Hepatic stellate cell (primary cell): ENCODE data around the gene BICC1.

Source experiments
- DNase-seq: peaks from one replicate; pipeline ENCODE4 v3.0.0; 2011; ENCODE audit warnings: low spot score

BICC1 gene

GRCh38 chr10:58778966-58779365, 266.3 kb downstream of the BICC1 start:
- DNase-seq = no peak

GRCh38 chr10:58779594-58779993, 266.9 kb downstream of the BICC1 start:
- DNase-seq = no peak

GRCh38 chr10:58780476-58780875, 267.8 kb downstream of the BICC1 start:
- DNase-seq = no peak

DNA sequence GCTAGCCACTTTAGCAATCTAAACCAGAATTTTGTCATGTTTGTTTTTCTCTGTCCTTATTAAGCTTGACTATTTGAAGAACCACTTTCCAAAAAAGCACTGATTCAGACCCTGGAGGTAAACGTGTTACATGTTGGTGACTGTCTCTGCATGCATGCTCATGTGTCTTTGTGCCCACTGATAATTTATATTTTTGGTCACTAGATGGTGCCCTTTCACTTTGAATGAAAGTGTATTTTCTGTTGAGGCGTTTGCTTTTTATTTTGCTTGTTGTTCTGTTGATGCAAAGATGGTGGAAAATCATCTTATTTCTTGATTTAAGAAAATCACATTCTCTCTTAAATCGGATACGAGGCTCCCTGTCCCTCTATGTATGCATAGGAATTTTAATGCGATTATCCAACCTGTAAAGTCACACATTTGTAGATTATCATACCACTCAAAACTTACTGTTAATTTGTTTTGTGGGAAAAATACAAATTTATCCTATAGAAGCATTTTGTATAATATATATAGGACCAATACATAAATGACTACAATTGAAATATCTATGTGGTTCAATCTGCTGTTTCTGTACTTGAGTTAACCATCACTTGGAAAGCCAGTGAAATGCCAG, 269.3 kb downstream of the BICC1 start:
- DNase-seq = no peak

DNA sequence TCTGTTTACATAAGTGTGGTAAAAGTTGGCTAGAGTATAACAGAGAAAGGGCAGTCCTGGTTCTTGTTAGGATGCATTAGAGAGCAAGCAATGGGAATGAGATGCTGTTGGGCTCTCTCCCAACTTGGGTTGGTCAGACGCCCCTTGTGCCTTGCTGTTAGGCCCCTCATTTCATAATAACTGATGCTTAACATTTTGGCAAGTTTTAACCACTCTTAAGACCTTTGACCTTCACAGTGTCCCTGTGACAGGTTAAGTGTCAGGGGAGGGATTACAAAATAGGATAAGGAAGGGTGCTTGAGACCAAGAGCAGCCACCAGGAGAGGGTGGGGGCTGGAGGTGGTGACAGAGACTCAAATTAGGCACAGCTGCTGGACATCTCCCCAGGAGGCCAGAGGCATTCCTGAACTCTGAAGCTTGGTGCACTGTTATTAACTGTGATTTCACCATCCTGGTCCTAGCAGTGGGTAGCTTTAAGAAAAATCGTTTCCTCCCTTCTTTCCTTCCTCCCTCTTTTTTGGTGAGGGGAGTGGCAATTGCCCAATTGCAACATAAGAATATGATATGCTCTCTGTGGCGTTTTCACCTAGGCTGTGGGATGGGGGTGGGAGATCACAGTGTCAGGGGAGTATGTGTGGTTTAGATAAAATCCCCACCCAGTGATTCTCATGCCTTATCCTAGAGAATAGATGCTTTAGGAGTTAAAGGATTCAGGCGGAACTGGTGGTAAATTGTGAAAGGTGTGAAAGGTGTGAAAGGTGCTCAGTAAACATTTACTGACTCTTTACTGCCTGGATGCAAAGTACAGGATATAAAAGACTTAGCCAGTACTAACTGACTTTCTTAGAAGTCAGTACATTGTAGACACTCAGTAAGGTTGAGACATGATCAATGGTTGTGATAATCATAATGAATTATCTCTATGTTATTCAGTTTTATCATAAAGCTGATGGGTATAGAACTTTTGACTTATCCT, 270.5 kb downstream of the BICC1 start:
- DNase-seq = no peak

DNA sequence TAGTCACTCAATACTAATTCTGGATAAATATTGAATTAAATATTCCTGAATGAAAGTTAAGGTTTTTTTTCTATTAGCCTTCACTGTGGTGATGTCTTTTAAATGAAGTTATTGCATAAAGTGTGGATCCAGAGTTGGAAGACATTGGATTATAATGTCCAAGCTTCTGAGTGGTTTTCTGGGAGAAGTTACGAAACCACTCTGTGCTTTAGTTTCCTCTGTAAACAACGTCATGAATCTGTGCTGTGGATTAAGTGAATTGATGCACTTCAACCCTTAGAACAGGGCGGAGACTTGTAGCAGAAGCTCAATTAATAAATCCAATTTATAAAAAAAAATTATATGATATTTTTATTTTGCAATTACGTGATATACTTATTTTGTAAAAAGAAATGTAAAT, 271.7 kb downstream of the BICC1 start:
- DNase-seq = no peak

GRCh38 chr10:58785354-58785753, 272.7 kb downstream of the BICC1 start:
- no peak for DNase-seq

GRCh38 chr10:58791137-58791536, 278.5 kb downstream of the BICC1 start:
- DNase-seq = no peak

DNA sequence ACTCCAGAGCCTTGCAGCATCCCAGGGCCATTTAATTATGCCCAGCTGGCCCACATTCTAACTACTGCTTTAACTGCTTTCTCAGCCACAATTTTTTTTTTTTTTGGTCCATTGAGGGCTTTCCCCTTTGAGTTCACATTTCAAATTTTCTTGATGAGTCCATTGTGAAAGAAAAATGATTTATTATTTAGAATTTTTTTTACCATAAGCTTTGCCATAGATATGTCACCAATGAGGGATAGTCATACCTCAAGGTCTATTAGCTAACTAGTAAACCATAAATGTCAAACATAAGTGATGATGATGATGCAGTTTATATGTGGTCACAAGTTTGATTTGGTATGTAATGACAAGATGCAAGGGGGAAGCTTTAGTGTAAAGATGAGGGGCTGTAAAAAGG, 282.9 kb downstream of the BICC1 start:
- DNase-seq = no peak

- no peak for DNase-seq
These were observed 283.6 kb downstream of the BICC1 start for GRCh38 chr10:58796242-58796641.

DNA sequence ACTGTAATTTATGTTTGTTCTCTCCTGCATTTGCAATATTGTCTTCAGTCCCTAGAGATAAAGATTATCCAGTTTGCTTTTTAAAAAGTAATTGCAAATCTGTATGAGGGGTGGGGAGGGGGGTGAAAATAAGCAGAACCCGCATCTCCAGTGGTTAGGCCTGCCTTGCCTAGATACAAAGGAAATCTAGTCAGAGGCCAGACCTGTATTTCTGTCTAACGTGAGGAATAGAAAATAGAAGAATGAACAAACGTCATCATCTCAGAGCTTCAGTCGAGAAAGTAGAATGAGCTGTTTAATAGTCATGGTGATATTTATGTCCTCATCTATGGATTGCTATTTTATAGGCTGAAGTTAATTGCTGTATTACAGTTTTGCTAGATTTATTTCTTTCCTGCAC, 284.2 kb downstream of the BICC1 start:
- DNase-seq = no peak

DNA sequence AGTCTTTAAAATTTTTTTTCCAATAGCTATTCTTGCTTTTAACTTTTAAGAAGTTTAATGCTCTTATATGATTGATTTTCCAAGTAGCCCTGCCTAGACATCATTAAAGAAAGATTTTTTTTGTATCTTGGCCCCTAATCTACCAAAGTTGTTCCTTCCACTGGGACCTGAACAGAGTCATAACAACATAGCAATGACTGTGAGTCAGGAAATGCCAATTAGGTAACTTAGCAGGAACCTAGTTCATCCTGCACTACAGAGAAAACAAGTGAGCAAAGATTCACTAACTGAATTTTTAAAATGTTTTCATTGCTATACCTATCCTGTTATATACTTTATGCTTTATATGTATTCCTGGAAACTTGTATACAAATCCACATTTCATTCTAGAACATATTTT, 284.7 kb downstream of the BICC1 start:
- DNase-seq = no peak

DNA sequence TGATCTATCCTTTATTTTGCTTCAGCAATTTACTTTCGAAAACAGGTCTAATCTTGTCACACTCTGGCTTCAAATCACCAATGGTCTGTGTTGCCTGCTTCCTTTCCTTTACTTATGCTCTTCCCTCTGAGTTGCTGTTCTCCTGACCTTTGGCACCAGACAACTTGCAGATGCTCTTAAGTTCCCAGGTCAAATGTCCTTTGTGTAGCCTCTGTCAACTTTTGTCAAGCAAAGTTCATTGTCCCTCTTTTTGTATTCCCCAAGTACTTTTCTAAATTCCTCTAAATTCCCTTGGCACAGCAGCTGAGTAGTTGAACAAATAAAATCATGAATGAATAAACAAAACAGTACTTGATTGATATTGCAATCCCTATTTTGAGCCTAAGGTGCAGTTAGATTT, 289.4 kb downstream of the BICC1 start:
- DNase-seq = no peak

DNA sequence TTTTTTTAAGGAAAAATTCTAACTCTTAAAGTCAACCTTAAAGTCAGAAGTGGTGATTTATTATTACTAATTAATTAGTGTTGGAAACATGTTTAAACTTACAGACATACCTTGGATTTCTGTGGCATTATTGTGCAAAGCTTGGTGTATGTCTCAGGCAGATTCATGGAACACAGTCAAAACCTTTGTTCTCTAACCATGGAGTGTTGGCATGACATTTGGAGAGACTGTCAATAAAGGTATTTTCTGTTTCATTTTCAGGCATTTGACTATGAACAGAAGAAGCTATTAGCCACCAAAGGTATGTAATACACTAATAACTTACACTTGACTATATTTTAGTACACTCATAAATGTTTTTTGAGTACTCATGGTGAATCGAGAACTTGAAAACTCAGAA, 293.7 kb downstream of the BICC1 start:
- no peak for DNase-seq

DNA sequence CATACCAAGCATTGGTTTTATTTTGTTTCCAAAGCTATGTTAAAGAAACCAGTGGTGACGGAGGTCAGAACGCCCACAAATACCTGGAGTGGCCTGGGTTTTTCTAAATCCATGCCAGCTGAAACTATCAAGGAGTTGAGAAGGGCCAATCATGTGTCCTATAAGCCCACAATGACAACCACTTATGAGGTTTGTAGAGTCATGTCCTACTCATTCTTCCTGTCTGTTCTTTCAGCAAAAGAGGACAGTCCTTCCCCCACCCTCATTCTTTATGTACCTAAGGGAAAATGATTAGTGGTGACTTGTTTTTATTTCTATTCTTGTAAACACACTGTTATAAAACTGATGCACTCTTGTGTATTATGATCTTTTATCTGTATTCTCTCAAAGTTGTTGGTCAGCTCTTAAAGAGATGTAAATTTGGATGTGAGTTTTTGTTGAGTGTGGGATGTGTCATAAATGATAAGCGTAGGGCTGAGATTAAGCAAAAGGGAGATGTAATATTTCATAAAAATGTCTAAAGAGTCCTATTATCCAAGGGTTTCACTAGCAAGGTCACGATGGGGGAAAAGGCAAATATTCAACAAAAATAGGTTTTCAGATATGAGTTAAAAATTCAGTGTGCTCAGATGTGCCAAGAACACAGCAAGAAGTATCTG, 294.4 kb downstream of the BICC1 start:
- no peak for DNase-seq

DNA sequence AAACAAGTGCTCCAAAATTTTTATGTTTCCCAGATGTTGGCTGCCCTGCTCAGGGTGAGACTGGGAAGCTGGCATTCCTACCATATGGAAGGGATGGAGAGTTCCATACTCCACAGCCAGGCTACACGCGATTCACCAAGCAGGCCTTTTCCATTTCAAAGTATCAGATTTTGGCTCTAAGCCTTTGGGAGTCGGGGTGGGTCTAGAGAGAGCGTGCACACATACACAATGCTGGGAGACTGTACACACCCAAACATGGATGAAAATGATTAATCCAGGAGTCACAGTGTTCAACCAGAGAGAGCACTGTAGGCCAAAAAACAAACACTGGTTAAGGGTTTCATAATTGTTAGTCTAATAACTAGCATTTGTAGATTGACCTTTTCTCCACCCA, 295.0 kb downstream of the BICC1 start:
- DNase-seq = no peak

GRCh38 chr10:58810751-58811150, 298.1 kb downstream of the BICC1 start:
- DNase-seq = no peak

- no peak for DNase-seq
These were observed 300.9 kb downstream of the BICC1 start for GRCh38 chr10:58813573-58813972.

GRCh38 chr10:58817201-58817846, 304.7 kb downstream of the BICC1 start:
- DNase-seq = no peak

DNA sequence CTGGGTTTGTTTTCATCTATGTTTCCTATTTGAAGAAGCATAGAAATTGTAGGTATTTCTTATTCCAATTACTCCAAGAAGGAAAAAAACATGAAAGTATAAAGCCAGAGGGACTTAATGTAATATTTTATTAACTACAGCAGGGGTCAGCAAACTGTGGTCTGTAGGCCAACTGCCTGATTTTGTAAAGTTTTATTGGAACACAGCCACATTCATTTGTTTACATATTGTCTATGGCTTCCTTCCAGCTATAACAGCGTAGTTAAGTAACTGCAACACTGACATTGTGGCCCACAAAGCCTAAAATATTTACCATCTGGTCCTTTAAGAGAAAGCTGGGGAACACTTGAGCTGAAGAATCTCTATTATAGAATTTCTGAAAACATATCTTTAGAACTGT, 306.2 kb downstream of the BICC1 start:
- no peak for DNase-seq

DNA sequence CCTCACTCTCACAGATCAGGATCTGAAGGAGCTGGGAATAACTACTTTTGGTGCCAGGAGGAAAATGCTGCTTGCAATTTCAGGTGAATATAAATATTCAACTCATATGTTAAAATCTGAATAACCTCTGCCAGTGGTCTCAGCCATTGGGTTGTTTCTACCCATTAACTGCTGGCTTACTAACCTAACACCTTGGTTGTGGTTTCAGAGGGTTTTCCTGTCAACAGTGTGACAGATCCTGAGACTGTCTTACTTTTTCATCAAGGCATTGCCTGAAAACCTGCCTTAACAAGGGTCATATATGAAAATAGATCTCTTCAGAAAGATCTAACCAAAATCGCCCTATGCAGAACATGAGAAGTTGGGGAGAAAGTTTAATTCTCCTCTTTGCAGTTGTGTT, 307.7 kb downstream of the BICC1 start:
- no peak for DNase-seq
